SJCRH30 (cell line): ENCODE results near the gene MAPK12. TPM values are rescaled to one million over a fixed set of nuclear protein-coding genes. Genes with fewer than 3 reads are reported as not detected.

Experiments
- DNase-seq, 2 experiments: peaks; one replicate each; pipeline ENCODE4 v3.0.0-alpha.2; 2015 to 2020
- H3K27ac ChIP-seq: fragments of 250-450 bp; sonication (Bioruptor Pico); 2 replicates; pipeline ENCODE4 v1.5.1; 2020; ENCODE audit warnings: mild to moderate bottlenecking, moderate library complexity
- H3K27me3 ChIP-seq: fragments of 250-450 bp; sonication (Bioruptor Pico); 2 replicates; pipeline ENCODE4 v1.5.1; 2020; ENCODE audit warnings: mild to moderate bottlenecking, moderate library complexity
- H3K36me3 ChIP-seq: fragments of 250-450 bp; sonication (Bioruptor Pico); 2 replicates; pipeline ENCODE4 v1.5.1; 2020; ENCODE audit warnings: mild to moderate bottlenecking, moderate library complexity
- H3K4me1 ChIP-seq: fragments of 250-450 bp; sonication (Bioruptor Pico); 2 replicates; pipeline ENCODE4 v1.5.1; 2020; ENCODE audit warnings: mild to moderate bottlenecking, moderate library complexity
- H3K4me3 ChIP-seq: fragments of 250-450 bp; sonication (Bioruptor Pico); 2 replicates; pipeline ENCODE4 v1.5.1; 2020; ENCODE audit warnings: mild to moderate bottlenecking, moderate library complexity
- H3K9me3 ChIP-seq: fragments of 250-450 bp; sonication (Bioruptor Pico); replicated peaks from 2 replicates; pipeline ENCODE4 v1.5.1; 2020; ENCODE audit warnings: mild to moderate bottlenecking, moderate library complexity
- total RNA-seq: library from RNA; depleted of rRNA; stranded (reverse); fragments of >200 nt; shearing (Covaris generic); gene quantifications from 2 replicates; pipeline ENCODE4 v1.2.3, GENCODE V29; 2014; rRNA removed

The MAPK12 gene
- total RNA-seq, result 52.0 and 54.0 TPM in 2 replicates

DNA sequence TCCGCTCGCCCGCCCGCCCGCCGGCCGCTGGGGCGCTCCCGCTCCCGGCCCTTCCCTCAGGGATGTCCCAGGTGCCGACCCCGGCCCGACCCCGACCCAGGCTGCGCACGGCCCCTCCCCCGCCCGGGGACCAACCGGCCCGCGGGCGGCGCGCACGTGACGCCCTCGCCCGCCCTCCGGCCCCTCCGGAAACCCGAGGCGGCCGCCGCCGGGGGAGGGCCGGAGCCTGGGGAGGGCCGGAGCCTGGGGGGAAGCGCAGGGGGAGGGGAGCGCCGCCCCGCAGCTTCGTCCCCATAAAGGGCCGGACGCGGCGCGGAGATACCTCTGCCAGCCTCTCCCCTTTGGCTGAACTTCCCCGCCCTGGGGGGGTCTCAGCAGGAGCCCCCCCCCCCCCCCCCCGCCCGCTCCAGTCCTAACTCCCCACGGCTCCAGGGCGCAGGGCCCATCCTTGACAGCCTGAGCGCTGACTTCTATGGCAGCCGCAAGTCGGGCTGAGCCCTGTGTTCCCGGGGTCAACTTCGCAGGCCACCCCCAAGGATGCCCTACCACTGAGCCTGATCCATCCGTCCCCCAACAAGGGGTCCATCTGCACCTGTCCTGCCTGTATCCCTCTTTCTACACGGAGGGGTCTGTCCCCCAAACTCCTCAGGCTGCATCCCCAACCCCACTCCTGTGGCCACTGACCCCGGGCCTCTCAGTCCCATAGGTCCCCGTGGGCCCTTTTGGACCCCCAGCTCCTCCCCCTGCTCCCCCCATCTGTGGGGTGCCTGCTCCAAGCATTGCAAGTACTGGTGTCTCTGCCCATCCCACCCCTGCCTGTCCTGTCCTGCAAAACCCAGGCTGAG is at the start of gene MAPK12:
Gene MAPK12 (minus strand): TSS at position 69 of the 845 bp plus-strand sequence. CDS start 174 bp downstream, outside the sequence.
- H3K4me3 ChIP-seq, result peak within 1 kb of the TSS; percentile 87
- H3K27me3 ChIP-seq, result no peaks in the 10 kb centered on the region
- peak; percentile 61 to 77 for DNase-seq
- H3K9me3 ChIP-seq, result no peaks in the 10 kb centered on the region
- no peaks in the 10 kb centered on the region for H3K36me3 ChIP-seq
- peak within 1 kb of the TSS; percentile 53 for H3K27ac ChIP-seq
- H3K4me1 ChIP-seq, result peaks cover 17% of the 10 kb centered on the region

DNA sequence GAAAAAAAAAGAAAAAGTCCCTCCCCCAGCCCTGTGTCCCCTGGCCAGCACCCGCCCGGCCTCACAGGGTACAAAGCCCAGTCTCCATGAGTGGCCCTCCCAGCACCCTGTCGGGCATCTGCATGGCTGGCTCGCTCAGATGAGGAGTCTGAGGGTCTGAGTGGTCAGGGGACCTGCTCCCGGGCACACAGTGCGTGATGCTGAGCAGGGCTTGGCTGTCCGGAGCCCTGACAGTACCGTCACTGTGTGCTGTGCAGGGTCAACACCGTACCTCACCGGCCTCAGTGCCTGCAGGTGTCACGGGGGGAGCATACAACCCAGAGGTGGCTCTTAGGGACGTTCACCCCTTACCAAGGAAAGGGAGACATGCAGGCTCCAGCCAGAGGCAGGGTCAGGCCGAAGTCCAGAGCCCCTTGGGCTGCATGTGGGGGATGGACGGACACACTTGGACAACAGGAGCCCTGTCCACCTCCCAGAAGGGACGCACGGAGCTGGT is 49.5 kb upstream of the MAPK12 start:
- Histone ChIP-seq H3K27ac (no peak overlapping the region), H3K4me1 (peaks cover 31% of the 10 kb centered on the region)
- DNase-seq, result no peak

DNA sequence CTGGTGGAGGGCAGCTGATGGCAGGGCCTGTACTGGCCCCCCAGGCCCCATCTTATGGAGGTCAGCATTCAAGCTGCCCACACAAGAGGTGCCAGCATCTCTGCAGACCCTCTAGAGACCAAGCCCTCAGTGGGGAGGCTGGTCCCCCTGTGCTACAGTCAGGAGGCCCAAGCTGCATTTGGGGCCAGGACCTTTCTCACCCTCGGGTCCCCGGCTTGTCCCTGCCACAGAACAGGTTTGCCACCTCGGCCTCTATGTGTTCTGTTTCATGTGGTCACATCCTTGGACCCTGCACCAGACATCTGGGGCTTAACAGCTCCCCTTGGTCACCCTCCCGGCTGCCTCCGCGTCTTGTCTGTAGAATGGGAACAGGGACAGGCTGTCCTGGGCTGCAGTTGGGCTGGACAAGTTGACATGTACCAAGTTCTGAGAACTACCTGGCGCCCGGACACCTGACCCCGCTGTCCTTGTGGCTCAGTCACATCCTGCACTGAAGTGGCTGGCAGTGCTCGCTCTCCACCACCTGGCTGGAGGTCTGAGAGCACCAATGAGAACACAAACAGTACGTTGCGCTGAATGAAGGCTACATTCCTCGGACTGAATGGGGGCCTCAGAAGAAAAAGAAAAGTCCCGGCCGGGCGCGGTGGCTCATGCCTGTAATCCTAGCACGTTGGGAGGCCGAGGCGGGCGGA is 48.7 kb upstream of the MAPK12 start:
- H3K27me3 ChIP-seq, result peaks cover 20% of the 10 kb centered on the region
- H3K36me3 ChIP-seq, result peaks cover 3% of the 10 kb centered on the region; the same call in 1 of the 2 replicates
- H3K4me3 ChIP-seq, result no peak overlapping the region
- H3K4me1 ChIP-seq, result peaks cover 36% of the 10 kb centered on the region
- no peaks in the 10 kb centered on the region for H3K9me3 ChIP-seq
- DNase-seq, result no peak
- no peak overlapping the region for H3K27ac ChIP-seq

More for the DNA sequence above, 49.5 kb upstream of the MAPK12 start:
- Histone ChIP-seq H3K4me3 (no peak overlapping the region), H3K27me3 (peaks cover 28% of the 10 kb centered on the region), H3K36me3 (no peaks in the 10 kb centered on the region), H3K9me3 (no peaks in the 10 kb centered on the region)

DNA sequence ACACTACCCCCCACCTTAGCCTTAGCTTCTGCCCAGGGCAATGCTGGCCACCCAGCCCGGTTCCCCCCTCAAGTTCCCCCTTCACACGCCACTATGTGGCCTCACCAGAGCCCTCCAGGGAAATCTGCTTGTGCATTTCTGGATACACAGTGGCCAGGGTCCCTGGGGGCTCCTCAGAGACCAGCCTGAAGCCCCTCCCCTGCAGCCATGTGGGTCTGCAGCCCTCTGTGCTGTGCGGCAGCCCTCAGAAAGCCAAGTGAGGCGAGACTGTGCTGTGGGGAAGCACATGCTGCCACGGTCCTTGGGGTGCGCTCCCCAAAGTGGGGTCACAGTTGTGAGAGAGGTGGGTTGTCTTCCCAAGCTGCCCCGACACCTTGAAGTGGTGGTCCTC is 48.1 kb upstream of the MAPK12 start:
- H3K9me3 ChIP-seq, result no peaks in the 10 kb centered on the region
- H3K36me3 ChIP-seq, result peaks cover 8% of the 10 kb centered on the region; the same call in 1 of the 2 replicates
- DNase-seq, result peak; percentile 48 to 54
- H3K27me3 ChIP-seq, result peaks cover 14% of the 10 kb centered on the region
- H3K4me1 ChIP-seq, result peaks cover 41% of the 10 kb centered on the region
- no peak overlapping the region for H3K4me3 ChIP-seq
- peak overlapping the region; percentile 61; the same call in 1 of the 2 replicates for H3K27ac ChIP-seq

DNA sequence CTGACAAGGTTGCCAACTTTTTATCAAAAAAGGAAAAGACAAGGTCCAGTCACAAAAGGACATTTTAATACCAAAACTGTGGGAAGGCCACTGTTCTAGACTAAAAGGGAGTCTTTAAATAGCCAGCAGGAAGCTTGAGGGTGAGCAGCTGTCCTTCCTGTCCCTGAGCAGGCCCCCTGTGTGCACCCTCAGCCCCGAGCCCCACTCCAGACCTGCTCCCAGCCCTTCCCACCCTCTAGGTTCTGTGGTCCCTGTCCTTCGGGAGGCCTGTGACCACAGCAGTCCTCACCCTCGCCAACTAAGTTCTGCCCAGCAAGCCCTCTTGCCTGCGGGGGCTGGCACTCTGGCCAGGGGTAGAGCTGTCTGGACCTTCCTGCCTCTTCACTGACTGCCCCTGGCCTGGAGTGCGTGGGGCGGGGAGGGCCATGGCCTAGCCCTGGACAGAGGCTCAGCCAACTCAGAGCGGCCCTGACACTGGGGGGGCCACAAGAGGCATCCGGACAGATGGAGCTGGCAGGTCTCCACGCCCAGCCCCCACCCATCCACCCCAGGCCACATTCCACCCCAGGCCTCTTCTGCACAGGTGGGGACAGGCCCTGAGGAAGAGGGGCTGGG is 47.6 kb upstream of the MAPK12 start:
- Histone ChIP-seq H3K36me3 (peaks cover 11% of the 10 kb centered on the region), H3K9me3 (no peaks in the 10 kb centered on the region), H3K27ac (peak overlapping the region; percentile 61), H3K4me1 (peaks cover 40% of the 10 kb centered on the region), H3K27me3 (peaks cover 9% of the 10 kb centered on the region), H3K4me3 (no peak overlapping the region)
- peak; percentile 75 to 81 for DNase-seq

DNA sequence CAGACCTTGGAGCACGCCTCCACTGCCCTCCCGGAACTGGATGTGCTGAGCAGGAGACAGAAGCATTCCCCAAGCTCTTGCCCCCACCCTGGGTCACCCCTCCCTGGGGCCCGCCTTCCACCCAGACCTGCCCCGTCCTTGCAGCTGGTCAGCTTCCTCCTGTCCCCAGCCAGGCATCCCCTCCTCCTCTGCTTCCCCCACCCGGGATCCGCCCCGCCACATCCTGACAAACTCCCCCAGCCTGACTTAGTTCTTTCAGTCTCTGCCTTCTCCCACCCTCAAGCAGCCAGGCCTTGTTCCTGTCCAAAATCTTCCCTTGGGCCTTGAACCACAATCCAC is 47.1 kb upstream of the MAPK12 start:
- H3K36me3 ChIP-seq, result peaks cover 14% of the 10 kb centered on the region

DNA sequence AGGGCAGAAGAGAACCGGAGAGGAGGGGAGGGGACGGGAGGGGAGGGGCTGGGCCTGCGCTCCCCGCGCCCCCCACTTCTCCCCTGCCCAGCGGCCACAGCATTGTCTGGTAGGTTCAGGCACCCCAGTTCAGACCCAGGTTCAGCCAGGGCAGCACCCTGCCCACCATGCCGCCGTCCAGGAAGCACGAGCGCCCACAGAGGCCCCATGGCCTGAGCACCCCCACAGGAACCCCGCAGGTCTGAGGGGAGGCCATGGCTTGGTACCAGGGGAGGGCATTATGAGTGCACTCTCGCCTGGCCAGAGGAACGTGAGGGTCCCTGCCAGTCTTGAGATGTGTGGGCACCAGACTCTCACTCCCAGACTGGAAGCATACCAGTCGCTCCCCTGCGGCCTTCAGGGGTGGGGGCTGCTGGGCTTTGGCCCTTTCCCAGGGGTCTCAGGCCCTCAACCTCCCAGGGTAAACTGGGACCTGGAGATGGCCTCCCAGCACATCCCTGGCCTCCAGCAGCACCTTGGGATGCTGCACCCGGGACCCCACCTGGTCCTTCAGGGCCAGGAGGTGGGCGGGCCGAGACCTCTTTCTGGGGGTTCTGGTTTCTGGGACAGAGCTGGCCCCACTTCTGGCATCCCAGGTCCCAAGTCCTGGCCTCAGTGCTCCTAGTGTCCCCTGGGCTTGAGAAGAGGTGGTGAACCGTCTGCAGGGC is 46.6 kb upstream of the MAPK12 start:
- Histone ChIP-seq H3K27me3 (0 out of 2 replicates have a peak, but pooled peaks cover 4% of the 10 kb centered on the region), H3K27ac (peak overlapping the region; percentile 61; the same call in 1 of the 2 replicates), H3K4me1 (peaks cover 49% of the 10 kb centered on the region), H3K36me3 (peaks cover 14% of the 10 kb centered on the region), H3K9me3 (no peaks in the 10 kb centered on the region), H3K4me3 (peak overlapping the region; percentile 4; the same call in 1 of the 2 replicates)
- peak; percentile 40 to 49 for DNase-seq

More for the DNA sequence above, 47.1 kb upstream of the MAPK12 start:
- peaks cover 44% of the 10 kb centered on the region for H3K4me1 ChIP-seq
- H3K27me3 ChIP-seq, result peaks cover 4% of the 10 kb centered on the region
- DNase-seq, result peak; percentile 91 to 96
- H3K4me3 ChIP-seq, result no peak overlapping the region
- H3K27ac ChIP-seq, result peak overlapping the region; percentile 61
- H3K9me3 ChIP-seq, result no peaks in the 10 kb centered on the region

DNA sequence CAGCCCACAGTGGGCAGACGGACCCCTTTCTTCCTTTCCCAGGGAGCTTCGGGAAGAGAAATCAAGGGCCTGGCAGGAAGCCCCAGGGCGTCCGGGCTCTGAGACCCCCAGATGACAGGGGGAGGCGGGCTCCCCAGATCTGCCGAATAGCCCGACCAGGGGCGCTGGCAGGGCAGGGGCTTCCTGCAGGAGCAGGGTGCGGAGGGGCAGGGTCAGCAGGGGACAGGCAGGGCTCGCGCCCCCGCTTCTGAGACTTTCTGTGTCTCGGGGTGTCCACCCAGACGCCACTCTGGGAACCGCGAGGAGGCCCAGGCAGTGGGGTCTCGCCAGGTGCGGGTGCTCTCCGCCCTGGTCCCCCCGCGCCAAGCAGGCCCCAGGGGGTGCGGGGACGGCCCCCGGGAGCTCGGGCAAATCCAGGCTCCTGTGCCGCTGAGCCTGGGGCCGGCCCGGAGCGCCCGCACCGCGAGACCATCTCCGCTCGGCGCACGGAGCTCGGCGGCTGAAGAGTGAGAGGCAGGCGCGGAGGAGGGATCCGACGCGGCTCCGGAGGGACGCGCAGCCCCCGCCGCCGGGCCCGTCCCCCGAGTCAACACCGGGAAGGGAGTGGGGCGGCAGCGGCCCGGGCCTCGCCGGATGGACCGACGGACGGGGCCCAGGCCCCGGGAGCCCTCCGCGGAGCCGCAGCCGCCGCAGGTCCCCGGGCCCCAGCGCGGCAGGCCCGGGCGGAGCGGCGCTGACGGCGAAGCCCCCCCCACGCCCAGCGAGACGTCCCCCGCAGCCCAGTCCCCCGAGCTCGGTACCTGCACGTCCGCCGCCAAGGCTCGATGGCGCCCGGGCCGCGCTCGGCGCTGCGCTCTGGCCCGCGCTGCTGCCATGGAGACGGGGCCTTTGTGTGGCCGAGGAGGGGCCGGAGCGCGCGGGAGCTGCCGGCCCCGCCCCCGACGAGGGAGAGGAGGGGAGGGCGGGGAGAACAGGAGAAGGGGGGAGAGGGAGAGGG is 45.6 kb upstream of the MAPK12 start, which contains the start of gene PLXNB2:
Gene PLXNB2 (minus strand): TSS at position 894 of the 997 bp plus-strand sequence. CDS start 17,062 bp downstream, outside the sequence.
- Histone ChIP-seq H3K27ac (peak within 1 kb of the TSS; percentile 82), H3K36me3 (peaks cover 17% of the 10 kb centered on the region), H3K4me1 (peaks cover 59% of the 10 kb centered on the region), H3K27me3 (0 out of 2 replicates have a peak, but pooled peaks cover 3% of the 10 kb centered on the region), H3K4me3 (peak within 1 kb of the TSS; percentile 95), H3K9me3 (no peaks in the 10 kb centered on the region)
- DNase-seq, result peak; percentile 84 to 88

DNA sequence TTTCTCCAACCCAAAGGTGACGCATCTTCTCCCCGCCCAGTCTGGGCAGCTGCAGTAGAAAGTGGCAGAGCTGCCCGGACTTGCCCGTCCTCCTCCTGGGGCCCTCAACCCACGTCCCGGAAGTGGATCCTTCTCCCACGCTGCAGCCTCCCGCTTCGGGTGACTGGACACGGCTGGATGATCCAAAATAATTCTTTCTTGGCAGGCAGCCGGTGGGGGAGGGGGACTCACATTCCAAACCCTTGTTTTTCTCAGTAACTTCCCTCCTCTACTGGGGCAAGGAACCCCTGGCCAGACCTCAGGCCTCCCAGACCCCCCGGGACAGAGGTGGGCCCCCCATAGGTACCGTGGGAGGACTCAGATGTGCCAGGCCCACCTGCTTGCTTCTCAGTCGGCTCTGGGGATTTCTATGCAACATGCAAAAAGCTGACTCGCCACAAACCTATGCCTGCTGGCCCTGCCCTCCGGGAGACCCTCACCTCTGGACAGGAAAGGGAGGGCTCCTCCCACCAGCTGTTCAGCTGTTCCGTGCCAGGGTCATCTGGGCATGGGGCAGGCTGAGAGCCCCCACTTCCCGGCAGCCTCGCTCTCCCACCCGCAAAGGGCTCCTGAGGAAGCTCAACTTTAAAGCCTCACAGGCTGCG is 44.6 kb upstream of the MAPK12 start:
- H3K27me3 ChIP-seq, result no peaks in the 10 kb centered on the region
- H3K9me3 ChIP-seq, result no peaks in the 10 kb centered on the region
- peaks cover 26% of the 10 kb centered on the region for H3K36me3 ChIP-seq
- peak overlapping the region; percentile 95 for H3K4me3 ChIP-seq
- peak; percentile 98 to 99 for DNase-seq
- peak overlapping the region; percentile 82 for H3K27ac ChIP-seq
- H3K4me1 ChIP-seq, result peaks cover 59% of the 10 kb centered on the region

DNA sequence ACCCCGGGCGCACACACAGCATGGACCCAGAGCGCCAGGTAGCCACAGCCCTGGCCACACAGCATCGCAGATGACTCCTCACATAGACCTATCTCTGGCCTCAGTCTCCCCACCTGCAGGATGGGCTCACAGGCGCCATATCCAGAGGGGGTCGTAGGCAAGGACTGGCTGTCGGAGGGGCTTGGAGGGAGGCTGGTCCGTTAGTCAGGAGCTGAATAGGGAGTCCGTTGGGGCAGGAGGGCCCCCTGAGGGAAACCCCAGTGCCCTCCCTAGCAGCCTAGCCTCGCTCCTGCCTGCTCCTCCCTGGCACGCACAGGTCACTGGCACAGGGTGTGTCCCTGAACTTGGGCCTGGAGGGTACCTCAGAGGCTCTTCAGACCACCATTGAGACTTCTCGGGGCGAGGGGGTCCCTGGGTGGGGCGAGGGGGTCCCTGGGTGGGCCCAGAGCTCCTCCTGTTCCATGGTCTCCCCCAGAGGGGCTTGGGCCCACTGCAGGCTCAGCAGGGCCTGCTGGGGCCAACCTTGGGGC is 44.0 kb upstream of the MAPK12 start:
- no peaks in the 10 kb centered on the region for H3K9me3 ChIP-seq
- peak overlapping the region; percentile 82 for H3K27ac ChIP-seq
- peaks cover 59% of the 10 kb centered on the region for H3K4me1 ChIP-seq
- peaks cover 31% of the 10 kb centered on the region for H3K36me3 ChIP-seq
- no peaks in the 10 kb centered on the region for H3K27me3 ChIP-seq
- no peak for DNase-seq
- peak overlapping the region; percentile 95 for H3K4me3 ChIP-seq

DNA sequence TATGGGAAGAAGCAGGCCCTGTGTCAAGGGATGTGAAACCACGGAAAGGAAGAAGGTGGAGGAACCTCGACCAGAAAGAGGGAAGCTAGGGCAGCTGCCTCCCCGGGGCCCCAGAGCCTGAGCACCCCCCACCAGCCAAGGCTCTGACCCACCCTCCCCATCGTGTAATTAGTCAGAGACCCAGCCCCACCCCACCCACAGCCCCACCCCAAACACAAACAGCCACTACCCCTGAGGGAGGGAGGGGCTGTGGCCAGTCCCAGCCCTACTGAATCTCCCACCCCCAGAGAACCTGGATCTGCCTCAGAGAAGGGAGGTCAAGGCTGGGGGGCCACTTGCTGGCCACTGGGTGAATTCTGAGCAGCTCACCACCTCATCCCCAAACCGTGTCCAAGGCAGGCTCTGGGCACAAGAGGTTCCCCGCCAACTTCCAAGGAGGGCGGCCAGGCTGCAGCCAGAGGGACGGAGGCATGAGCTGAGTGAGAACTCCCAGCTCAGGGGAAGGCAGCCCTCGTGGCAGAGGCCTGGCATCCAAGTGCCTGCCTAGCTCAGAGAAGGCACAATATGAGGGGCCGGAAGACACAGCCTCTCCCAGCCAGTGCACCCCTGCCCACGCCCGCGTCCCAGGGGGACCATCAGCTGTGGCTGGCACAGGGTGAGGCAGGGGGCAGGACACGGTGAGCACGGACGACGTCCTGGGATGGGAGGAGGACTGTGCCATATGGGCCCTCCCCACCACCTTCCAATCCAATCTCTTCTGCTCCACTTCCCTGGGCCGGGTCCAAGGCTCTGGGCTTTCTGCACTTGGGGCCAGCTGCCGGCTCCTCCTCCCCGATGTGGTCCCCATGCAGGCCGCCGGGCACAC is 43.3 kb upstream of the MAPK12 start:
- Histone ChIP-seq H3K27me3 (no peaks in the 10 kb centered on the region), H3K27ac (peak overlapping the region; percentile 82), H3K9me3 (no peaks in the 10 kb centered on the region), H3K36me3 (peaks cover 34% of the 10 kb centered on the region), H3K4me1 (peaks cover 54% of the 10 kb centered on the region), H3K4me3 (peak overlapping the region; percentile 95)
- DNase-seq, result no peak
